Liver (tissue), 9 donors: ENCODE measurements around the gene KCNIP4. TPM values are rescaled to one million over a fixed set of nuclear protein-coding genes. Genes with fewer than 3 reads are reported as not detected.

Experiments
- DNase-seq: peaks from one replicate; pipeline ENCODE4 v3.0.0-alpha.2; 2017; ENCODE audit warnings: low spot score
- H3K27ac ChIP-seq, 2 donors: one replicate each; pipeline ENCODE4 v1.7.0; 2013; ENCODE audit warnings: inconsistent platforms in 2 of 2, low read length in 2 of 2, control low read depth in 1 of 2, low read depth in 1 of 2, mild to moderate bottlenecking in 1 of 2
- H3K27me3 ChIP-seq, 4 donors: one replicate each; pipeline versions ENCODE4 v1.6.1 to v1.7.0; 2013; ENCODE audit warnings: low read length in 3 of 4, inconsistent platforms in 1 of 4, mild to moderate bottlenecking in 1 of 4, moderate library complexity in 1 of 4; ENCODE audit not compliant: control insufficient read depth in 4 of 4, insufficient read depth in 4 of 4
- H3K36me3 ChIP-seq, 4 donors: one replicate each; pipeline versions ENCODE4 v1.6.1 to v1.7.0; 2013; ENCODE audit warnings: low read length in 3 of 4, mild to moderate bottlenecking in 3 of 4, low read depth in 1 of 4, moderate library complexity in 1 of 4; ENCODE audit not compliant: control insufficient read depth in 4 of 4, insufficient read depth in 3 of 4
- H3K4me1 ChIP-seq, 4 donors: one replicate each; pipeline versions ENCODE4 v1.6.1 to v1.7.0; 2013; ENCODE audit warnings: low read length in 3 of 4, mild to moderate bottlenecking in 3 of 4, moderate library complexity in 1 of 4; ENCODE audit not compliant: control insufficient read depth in 4 of 4, insufficient read depth in 4 of 4
- H3K4me3 ChIP-seq, 3 donors: one replicate each; pipeline versions ENCODE4 v1.6.1 to v1.7.0; 2013; ENCODE audit warnings: low read length in 3 of 3, control low read depth in 1 of 3, low read depth in 1 of 3, mild to moderate bottlenecking in 1 of 3
- H3K9ac ChIP-seq, 2 donors: one replicate each; pipeline ENCODE4 v1.7.0; 2013; ENCODE audit warnings: low read length in 2 of 2, mild to moderate bottlenecking in 2 of 2, moderate library complexity in 2 of 2, control low read depth in 1 of 2, low read depth in 1 of 2
- H3K9me3 ChIP-seq, 4 donors: one replicate each; pipeline versions ENCODE4 v1.6.1 to v1.7.0; 2013; ENCODE audit warnings: low read length in 3 of 4; ENCODE audit not compliant: control insufficient read depth in 4 of 4
- CTCF ChIP-seq: fragments of 150-350 bp; IDR thresholded peaks from 2 replicates; pipeline ENCODE4 v1.5.1; 2017; ENCODE audit warnings: improper control_type of control experiment, low read depth, low read length; ENCODE audit not compliant: missing input control
- EGR1 ChIP-seq, 2 donors: IDR thresholded peaks; 2 replicates each; pipeline ENCODE4 v1.6.1; 2016 to 2018; ENCODE audit warnings: antibody characterized with exemption in 2 of 2, low read depth in 2 of 2
- FOXA1 ChIP-seq: IDR thresholded peaks from 2 replicates; pipeline ENCODE4 v1.6.1; 2016; ENCODE audit warnings: antibody characterized with exemption
- FOXA2 ChIP-seq: IDR thresholded peaks from 2 replicates; pipeline ENCODE4 v1.6.1; 2016; ENCODE audit warnings: antibody characterized with exemption
- GABPA ChIP-seq, 2 donors: IDR thresholded peaks in 1 of 2; conservative IDR thresholded peaks in 1 of 2; 2 replicates each; pipeline ENCODE4 v1.6.1; 2016; ENCODE audit warnings: antibody characterized with exemption in 2 of 2, mild to moderate bottlenecking in 1 of 2, moderate library complexity in 1 of 2
- HNF4G ChIP-seq: IDR thresholded peaks from 2 replicates; pipeline ENCODE4 v1.6.1; 2016; ENCODE audit warnings: antibody characterized with exemption
- JUND ChIP-seq, 2 donors: IDR thresholded peaks; 2 replicates each; pipeline ENCODE4 v1.6.1; 2016; ENCODE audit warnings: antibody characterized with exemption in 2 of 2
- MAX ChIP-seq: IDR thresholded peaks from 2 replicates; pipeline ENCODE4 v1.6.1; 2016; ENCODE audit warnings: antibody characterized with exemption
- NR2F2 ChIP-seq: IDR thresholded peaks from 2 replicates; pipeline ENCODE4 v1.6.1; 2016; ENCODE audit warnings: antibody characterized with exemption
- RXRA ChIP-seq, 2 donors: IDR thresholded peaks; 2 replicates each; pipeline ENCODE4 v1.6.1; 2017 to 2018; ENCODE audit warnings: antibody characterized with exemption in 2 of 2, mild to moderate bottlenecking in 1 of 2
- SP1 ChIP-seq: IDR thresholded peaks from 2 replicates; pipeline ENCODE4 v1.6.1; 2018; ENCODE audit warnings: antibody characterized with exemption, mild to moderate bottlenecking
- TAF1 ChIP-seq: conservative IDR thresholded peaks from 2 replicates; pipeline ENCODE4 v1.6.1; 2016; ENCODE audit warnings: antibody characterized with exemption, mild to moderate bottlenecking
- YY1 ChIP-seq: IDR thresholded peaks from 2 replicates; pipeline ENCODE4 v1.6.1; 2016; ENCODE audit warnings: antibody characterized with exemption, mild to moderate bottlenecking
- WGBS: extraction: QIAGEN DNeasy Blood & Tissue Kit; methylation state at CpG from one replicate; pipeline ENCODE4 v1.1.7; 2013; 5-methylcytosine and 5-hydroxymethylcytosine counted together
- polyA plus RNA-seq, 2 donors: library from polyadenylated mRNA; stranded (reverse) in 1 of 2; unstranded in 1 of 2; fragments of 200-250 nt in 1 of 2; fragments of >200 nt in 1 of 2; fragmentation: Nextera tagmentation in 1 of 2; extraction: Ambion mirVana in 1 of 2; gene quantifications; one replicate each; pipeline versions ENCODE4 v1.2.1 to v1.2.3, GENCODE V29; 2013 to 2015
- total RNA-seq, 2 donors: library from RNA; depleted of rRNA; stranded (reverse); fragments of >200 nt; gene quantifications; one replicate each; pipeline ENCODE4 v1.2.3, GENCODE V29; 2014
- TF ChIP-seq, protein P1 (sequence below): IDR thresholded peaks from 2 replicates; pipeline ENCODE4 v1.6.1; 2016; ENCODE audit warnings: antibody characterized with exemption, mild to moderate bottlenecking
- TF ChIP-seq, protein P2 (sequence below): IDR thresholded peaks from 2 replicates; pipeline ENCODE4 v1.6.1; 2016; ENCODE audit warnings: antibody characterized with exemption
- donor health status: healthy.
- donor health status: healthy.
- donor health status: healthy.
- donor health status: healthy.
- donor health status: healthy.

Gene KCNIP4
- total and polyA plus RNA-seq, 4 donors: 0.08 to 0.14 TPM; not detected in 2

DNA sequence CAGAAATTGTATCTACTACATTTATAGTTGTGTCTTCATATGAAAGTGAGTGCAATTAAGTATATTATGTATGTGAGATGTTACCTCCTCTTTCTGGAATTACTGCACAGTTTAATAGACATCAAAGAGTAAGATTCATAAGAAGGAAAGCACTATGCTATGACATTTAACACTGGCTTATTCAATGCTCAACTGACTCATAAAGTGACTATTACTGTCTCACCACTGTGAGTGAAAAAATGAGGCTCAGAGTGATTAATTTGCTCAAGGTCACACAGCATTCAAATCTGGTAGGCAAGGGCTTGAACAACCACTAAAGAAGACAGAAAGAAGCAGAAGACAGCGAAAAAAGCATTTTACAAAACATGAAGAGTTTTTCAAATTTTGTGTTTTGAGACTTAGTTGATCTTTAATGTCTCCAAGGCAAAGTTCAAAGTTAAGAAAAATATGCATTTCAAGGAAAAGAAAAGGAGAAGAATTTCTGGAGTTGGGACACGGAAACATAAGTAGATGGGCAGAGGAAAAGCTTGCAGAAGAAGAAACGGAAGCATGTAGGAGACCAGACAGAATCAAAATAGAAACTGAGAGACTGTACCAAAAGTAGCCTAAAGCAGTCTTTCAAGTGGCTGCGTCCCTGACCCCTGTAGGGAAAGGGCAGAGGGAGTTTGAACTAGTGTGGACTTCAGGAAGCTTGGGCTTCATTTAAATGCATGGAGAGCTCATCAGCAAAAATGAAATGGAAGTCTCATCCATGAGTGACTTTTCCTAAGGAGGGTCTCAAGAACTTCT is 66.3 kb downstream of the KCNIP4 start (continued):
- no peak for TF ChIP-seq CTCF

- no peak for DNase-seq
- TF ChIP-seq FOXA1 (no peak), TAF1 (no peak), EGR1 (IDR thresholded peaks at IDR 0.05; ENCODE audit: low read depth in 2 of 2) (no peak), RXRA (IDR thresholded peaks at IDR 0.05) (no peak), HNF4G (no peak), MAX (no peak), SP1 (no peak), GABPA (IDR thresholded peaks at IDR 0.05 in 1 of 2, conservative IDR thresholded peaks at IDR 0.05 in 1 of 2) (no peak), CTCF (no peak), JUND (IDR thresholded peaks at IDR 0.05) (no peak), FOXA2 (no peak), NR2F2 (no peak), YY1 (no peak)
- TF ChIP-seq, protein P1, sequence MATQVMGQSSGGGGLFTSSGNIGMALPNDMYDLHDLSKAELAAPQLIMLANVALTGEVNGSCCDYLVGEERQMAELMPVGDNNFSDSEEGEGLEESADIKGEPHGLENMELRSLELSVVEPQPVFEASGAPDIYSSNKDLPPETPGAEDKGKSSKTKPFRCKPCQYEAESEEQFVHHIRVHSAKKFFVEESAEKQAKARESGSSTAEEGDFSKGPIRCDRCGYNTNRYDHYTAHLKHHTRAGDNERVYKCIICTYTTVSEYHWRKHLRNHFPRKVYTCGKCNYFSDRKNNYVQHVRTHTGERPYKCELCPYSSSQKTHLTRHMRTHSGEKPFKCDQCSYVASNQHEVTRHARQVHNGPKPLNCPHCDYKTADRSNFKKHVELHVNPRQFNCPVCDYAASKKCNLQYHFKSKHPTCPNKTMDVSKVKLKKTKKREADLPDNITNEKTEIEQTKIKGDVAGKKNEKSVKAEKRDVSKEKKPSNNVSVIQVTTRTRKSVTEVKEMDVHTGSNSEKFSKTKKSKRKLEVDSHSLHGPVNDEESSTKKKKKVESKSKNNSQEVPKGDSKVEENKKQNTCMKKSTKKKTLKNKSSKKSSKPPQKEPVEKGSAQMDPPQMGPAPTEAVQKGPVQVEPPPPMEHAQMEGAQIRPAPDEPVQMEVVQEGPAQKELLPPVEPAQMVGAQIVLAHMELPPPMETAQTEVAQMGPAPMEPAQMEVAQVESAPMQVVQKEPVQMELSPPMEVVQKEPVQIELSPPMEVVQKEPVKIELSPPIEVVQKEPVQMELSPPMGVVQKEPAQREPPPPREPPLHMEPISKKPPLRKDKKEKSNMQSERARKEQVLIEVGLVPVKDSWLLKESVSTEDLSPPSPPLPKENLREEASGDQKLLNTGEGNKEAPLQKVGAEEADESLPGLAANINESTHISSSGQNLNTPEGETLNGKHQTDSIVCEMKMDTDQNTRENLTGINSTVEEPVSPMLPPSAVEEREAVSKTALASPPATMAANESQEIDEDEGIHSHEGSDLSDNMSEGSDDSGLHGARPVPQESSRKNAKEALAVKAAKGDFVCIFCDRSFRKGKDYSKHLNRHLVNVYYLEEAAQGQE: no peak
- TF ChIP-seq, protein P2, sequence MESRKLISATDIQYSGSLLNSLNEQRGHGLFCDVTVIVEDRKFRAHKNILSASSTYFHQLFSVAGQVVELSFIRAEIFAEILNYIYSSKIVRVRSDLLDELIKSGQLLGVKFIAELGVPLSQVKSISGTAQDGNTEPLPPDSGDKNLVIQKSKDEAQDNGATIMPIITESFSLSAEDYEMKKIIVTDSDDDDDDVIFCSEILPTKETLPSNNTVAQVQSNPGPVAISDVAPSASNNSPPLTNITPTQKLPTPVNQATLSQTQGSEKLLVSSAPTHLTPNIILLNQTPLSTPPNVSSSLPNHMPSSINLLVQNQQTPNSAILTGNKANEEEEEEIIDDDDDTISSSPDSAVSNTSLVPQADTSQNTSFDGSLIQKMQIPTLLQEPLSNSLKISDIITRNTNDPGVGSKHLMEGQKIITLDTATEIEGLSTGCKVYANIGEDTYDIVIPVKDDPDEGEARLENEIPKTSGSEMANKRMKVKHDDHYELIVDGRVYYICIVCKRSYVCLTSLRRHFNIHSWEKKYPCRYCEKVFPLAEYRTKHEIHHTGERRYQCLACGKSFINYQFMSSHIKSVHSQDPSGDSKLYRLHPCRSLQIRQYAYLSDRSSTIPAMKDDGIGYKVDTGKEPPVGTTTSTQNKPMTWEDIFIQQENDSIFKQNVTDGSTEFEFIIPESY: no peak
- no peaks in the 10 kb centered on the region for H3K27me3 ChIP-seq
- H3K4me3 ChIP-seq: no peak overlapping the region
- H3K27ac ChIP-seq: no peak overlapping the region
- no peaks in the 10 kb centered on the region for H3K36me3 ChIP-seq
- H3K4me1 ChIP-seq: no peaks in the 10 kb centered on the region
- H3K9me3 ChIP-seq: no peaks in the 10 kb centered on the region
- 62% methylated on average over 3 of the region's 3 CpGs for WGBS
- H3K9ac ChIP-seq: no peak overlapping the region
Observed at GRCh38 chr4:21879187-21879586, 69.4 kb downstream of the KCNIP4 start.
